Measurements from ENCODE around the gene PANK4. TPM values are rescaled to one million over a fixed set of nuclear protein-coding genes. Genes with fewer than 3 reads are reported as not detected.

Gene PANK4
- total RNA-seq, 2 donors from 2014 or later: 13.7 to 31.3 TPM

GRCh38 chr1:2470290-2471158, 55.9 kb downstream of the PANK4 start:
- ATAC-seq: no peak
- intact Hi-C loops (cut with DNase I): no loop called here
- WGBS, 2 donors: 28 to 31% methylated on average over 7 to 27 of the region's 27 CpGs
- H3K9me3 ChIP-seq: no peaks in the 10 kb centered on the region
- H3K27me3 ChIP-seq: peaks cover 0 to 4% of the 10 kb centered on the region in 2 donors
- H3K36me3 ChIP-seq (replicated peaks in 1 of 2; ENCODE audit: insufficient read depth in 1 of 2, low read depth in 2 of 2): no peaks in the 10 kb centered on the region
- H3K27ac ChIP-seq: no peak overlapping the region
- TF ChIP-seq POLR2A (IDR thresholded peaks at IDR 0.05): no peak
- TF ChIP-seq, protein P1, sequence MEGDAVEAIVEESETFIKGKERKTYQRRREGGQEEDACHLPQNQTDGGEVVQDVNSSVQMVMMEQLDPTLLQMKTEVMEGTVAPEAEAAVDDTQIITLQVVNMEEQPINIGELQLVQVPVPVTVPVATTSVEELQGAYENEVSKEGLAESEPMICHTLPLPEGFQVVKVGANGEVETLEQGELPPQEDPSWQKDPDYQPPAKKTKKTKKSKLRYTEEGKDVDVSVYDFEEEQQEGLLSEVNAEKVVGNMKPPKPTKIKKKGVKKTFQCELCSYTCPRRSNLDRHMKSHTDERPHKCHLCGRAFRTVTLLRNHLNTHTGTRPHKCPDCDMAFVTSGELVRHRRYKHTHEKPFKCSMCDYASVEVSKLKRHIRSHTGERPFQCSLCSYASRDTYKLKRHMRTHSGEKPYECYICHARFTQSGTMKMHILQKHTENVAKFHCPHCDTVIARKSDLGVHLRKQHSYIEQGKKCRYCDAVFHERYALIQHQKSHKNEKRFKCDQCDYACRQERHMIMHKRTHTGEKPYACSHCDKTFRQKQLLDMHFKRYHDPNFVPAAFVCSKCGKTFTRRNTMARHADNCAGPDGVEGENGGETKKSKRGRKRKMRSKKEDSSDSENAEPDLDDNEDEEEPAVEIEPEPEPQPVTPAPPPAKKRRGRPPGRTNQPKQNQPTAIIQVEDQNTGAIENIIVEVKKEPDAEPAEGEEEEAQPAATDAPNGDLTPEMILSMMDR (IDR thresholded peaks at IDR 0.05): no peak
- no peaks in the 10 kb centered on the region for H3K4me1 ChIP-seq
- no peak overlapping the region for H3K4me3 ChIP-seq
- DNase-seq: no peak

GRCh38 chr1:2469103-2469940, 57.1 kb downstream of the PANK4 start:
- ATAC-seq: no peak
- WGBS, 2 donors: 40 to 42% methylated on average over 18 to 25 of the region's 25 CpGs

DNA sequence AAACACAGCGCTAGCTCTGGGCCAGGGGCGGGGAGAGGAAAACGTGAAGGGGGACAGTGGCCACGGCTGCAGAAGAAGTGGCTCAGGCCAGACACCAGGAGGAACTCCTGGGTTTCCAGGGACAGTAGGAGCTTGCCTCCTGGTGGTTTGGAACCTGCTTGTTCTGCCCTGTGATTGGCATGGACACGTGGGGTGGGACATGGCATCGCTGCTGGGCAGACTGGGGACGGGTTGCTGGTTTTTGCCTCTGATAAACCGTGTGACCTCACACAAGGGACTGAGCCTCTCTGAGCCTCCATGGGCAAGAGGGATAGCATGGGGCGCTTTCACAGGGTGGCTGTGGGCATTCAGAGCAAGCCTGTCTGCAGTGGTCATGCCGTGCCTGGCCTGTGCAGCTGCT, 57.9 kb downstream of the PANK4 start:
- intact Hi-C loops (cut with DNase I): no loop called here
- H3K4me1 ChIP-seq: no peaks in the 10 kb centered on the region
- WGBS, 2 donors: 51 to 61% methylated on average over 4 to 10 of the region's 10 CpGs
- no peak overlapping the region for H3K27ac ChIP-seq
- no peaks in the 10 kb centered on the region for H3K9me3 ChIP-seq
- no peak overlapping the region for H3K4me3 ChIP-seq
- H3K27me3 ChIP-seq: peaks cover 0 to 4% of the 10 kb centered on the region in 2 donors
- no peak for DNase-seq
- H3K36me3 ChIP-seq (replicated peaks in 1 of 2; ENCODE audit: insufficient read depth in 1 of 2, low read depth in 2 of 2): no peaks in the 10 kb centered on the region
- TF ChIP-seq, protein P1 (IDR thresholded peaks at IDR 0.05): no peak
- no peak for TF ChIP-seq POLR2A (IDR thresholded peaks at IDR 0.05)
- ATAC-seq: no peak

More at GRCh38 chr1:2469103-2469940, 57.1 kb downstream of the PANK4 start:
- DNase-seq: no peak
- TF ChIP-seq POLR2A (IDR thresholded peaks at IDR 0.05): no peak
- TF ChIP-seq, protein P1 (IDR thresholded peaks at IDR 0.05): no peak
- H3K27ac ChIP-seq: no peak overlapping the region
- H3K36me3 ChIP-seq (replicated peaks in 1 of 2; ENCODE audit: insufficient read depth in 1 of 2, low read depth in 2 of 2): no peaks in the 10 kb centered on the region
- no peaks in the 10 kb centered on the region for H3K4me1 ChIP-seq
- H3K4me3 ChIP-seq: no peak overlapping the region
- peaks cover 0 to 4% of the 10 kb centered on the region in 2 donors for H3K27me3 ChIP-seq
- no peaks in the 10 kb centered on the region for H3K9me3 ChIP-seq
- intact Hi-C loops (cut with DNase I): no loop called here

DNA sequence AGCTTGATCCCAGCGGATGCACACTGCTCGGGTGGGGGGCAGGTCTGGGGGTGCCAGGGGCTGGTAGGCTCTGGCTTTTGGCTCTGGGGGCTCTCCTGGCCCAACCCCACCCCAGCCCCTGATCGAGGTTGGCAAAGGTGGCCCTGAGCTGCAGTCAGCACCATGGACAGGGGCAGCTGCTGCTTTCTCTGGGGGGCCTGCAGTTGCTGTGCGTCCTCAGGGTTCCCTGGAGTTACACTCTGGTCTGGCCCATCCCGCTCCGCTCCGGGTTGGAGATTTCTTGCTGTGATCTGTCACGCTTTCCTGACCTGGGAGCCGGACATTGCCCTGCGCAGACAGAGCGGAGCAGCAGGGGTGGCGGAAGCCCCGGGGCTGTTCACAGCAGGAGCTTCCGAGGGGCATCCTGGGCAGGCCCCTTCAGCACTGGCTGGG, 58.3 kb downstream of the PANK4 start:
- H3K9me3 ChIP-seq: no peaks in the 10 kb centered on the region
- intact Hi-C loops (cut with DNase I): no loop called here
- H3K4me3 ChIP-seq: no peak overlapping the region
- no peak overlapping the region for H3K27ac ChIP-seq
- no peaks in the 10 kb centered on the region for H3K4me1 ChIP-seq
- no peaks in the 10 kb centered on the region for H3K36me3 ChIP-seq (replicated peaks in 1 of 2; ENCODE audit: insufficient read depth in 1 of 2, low read depth in 2 of 2)
- TF ChIP-seq, protein P1 (IDR thresholded peaks at IDR 0.05): no peak
- TF ChIP-seq POLR2A (IDR thresholded peaks at IDR 0.05): no peak
- H3K27me3 ChIP-seq: peaks cover 0 to 4% of the 10 kb centered on the region in 2 donors
- peak in 1 of 4 donors; percentile 23 for DNase-seq
- WGBS, 2 donors: 11 to 30% methylated on average over 7 to 13 of the region's 14 CpGs
- no peak for ATAC-seq

All from body of pancreas (tissue), 4 donors.